Muscle layer of duodenum (tissue), 2 donors: Measurements from ENCODE around the gene HMX1.

Experiments used
- H3K27ac ChIP-seq: one replicate; pipeline ENCODE4 v1.7.0; 2013; ENCODE audit warnings: mild to moderate bottlenecking, low read length
- H3K27me3 ChIP-seq: one replicate; pipeline ENCODE4 v1.7.0; 2013; ENCODE audit warnings: low read depth, mild to moderate bottlenecking, control low read depth, low read length
- H3K36me3 ChIP-seq, 2 donors: one replicate each; pipeline ENCODE4 v1.7.0; 2013; ENCODE audit warnings: low read length in 2 of 2, control low read depth in 1 of 2, mild to moderate bottlenecking in 1 of 2; ENCODE audit not compliant: insufficient read depth in 2 of 2, control insufficient read depth in 1 of 2
- H3K4me1 ChIP-seq, 2 donors: one replicate each; pipeline ENCODE4 v1.7.0; 2013; ENCODE audit warnings: low read length in 2 of 2, mild to moderate bottlenecking in 2 of 2, control low read depth in 1 of 2, moderate library complexity in 1 of 2; ENCODE audit not compliant: insufficient read depth in 2 of 2, control insufficient read depth in 1 of 2
- H3K4me3 ChIP-seq, 2 donors: one replicate each; pipeline ENCODE4 v1.7.0; 2013; ENCODE audit warnings: low read length in 2 of 2, low read depth in 1 of 2, mild to moderate bottlenecking in 1 of 2
- H3K9me3 ChIP-seq, 2 donors: one replicate each; pipeline ENCODE4 v1.7.0; 2013; ENCODE audit warnings: low read length in 2 of 2, control low read depth in 1 of 2, mild to moderate bottlenecking in 1 of 2; ENCODE audit not compliant: control insufficient read depth in 1 of 2
- donor health status: healthy.

The HMX1 gene

DNA sequence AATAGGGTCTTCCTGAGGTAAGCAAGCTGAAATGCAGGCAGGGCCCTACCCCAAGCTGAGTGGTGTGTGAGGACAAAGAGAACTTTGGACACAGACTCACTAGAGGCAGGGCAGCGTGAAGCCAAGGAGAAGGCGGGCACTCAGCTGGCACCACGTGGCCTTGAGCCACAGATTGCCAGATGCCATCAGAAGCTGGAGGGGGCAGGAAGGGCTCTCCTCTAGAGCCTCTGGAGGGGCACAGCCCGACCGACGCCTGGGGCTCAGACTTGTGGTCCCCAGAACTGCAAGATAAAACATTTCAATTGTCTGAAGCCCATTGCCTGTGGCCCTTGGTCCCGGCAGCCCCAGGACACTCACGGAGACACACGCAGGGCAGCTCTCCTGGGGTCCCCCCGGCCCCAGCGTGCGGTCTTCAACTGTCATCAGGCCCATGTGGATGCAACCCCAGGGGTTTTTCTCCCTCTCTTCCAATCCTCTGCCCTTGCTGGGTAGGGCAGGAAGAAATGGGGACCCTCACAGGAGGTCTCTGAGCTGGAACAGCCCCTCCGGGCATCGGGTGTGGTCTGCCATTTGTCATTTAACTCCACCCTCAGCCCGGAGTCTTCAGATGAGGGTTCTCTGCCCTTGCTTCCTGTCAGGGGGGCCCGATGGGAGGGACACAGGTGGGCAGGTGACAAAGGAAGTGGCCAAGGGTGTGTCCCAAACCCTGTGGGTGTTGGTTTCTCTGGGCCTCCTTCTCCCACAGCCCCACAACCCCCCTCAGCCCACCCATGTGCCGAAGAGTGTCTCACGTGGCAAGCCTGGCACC lies 22.2 kb downstream of the HMX1 start:
- Histone ChIP-seq H3K36me3 (no peaks in the 10 kb centered on the region), H3K4me1 (no peaks in the 10 kb centered on the region), H3K27me3 (peaks cover 6% of the 10 kb centered on the region), H3K27ac (no peak overlapping the region), H3K4me3 (no peak overlapping the region), H3K9me3 (peaks cover 4 to 8% of the 10 kb centered on the region in 2 donors)

- Histone ChIP-seq H3K36me3 (no peaks in the 10 kb centered on the region), H3K27me3 (peaks cover 6% of the 10 kb centered on the region), H3K27ac (no peak overlapping the region), H3K4me3 (no peak overlapping the region), H3K9me3 (peaks cover 8 to 13% of the 10 kb centered on the region in 2 donors), H3K4me1 (no peaks in the 10 kb centered on the region)
These were observed 23.0 kb downstream of the HMX1 start for GRCh38 chr4:8848507-8849265.

- Histone ChIP-seq H3K9me3 (peaks cover 3 to 11% of the 10 kb centered on the region in 2 donors), H3K27me3 (peaks cover 6% of the 10 kb centered on the region), H3K4me1 (no peaks in the 10 kb centered on the region), H3K36me3 (no peaks in the 10 kb centered on the region), H3K27ac (no peak overlapping the region), H3K4me3 (no peak overlapping the region)
These were observed 23.9 kb downstream of the HMX1 start for GRCh38 chr4:8847764-8848163.

GRCh38 chr4:8847331-8847730 lies 24.3 kb downstream of the HMX1 start:
- Histone ChIP-seq H3K4me3 (no peak overlapping the region), H3K27me3 (peaks cover 6% of the 10 kb centered on the region), H3K9me3 (peaks cover 3 to 9% of the 10 kb centered on the region in 2 donors), H3K27ac (no peak overlapping the region), H3K4me1 (no peaks in the 10 kb centered on the region), H3K36me3 (no peaks in the 10 kb centered on the region)

GRCh38 chr4:8846826-8847225 lies 24.8 kb downstream of the HMX1 start:
- no peaks in the 10 kb centered on the region for H3K36me3 ChIP-seq
- H3K9me3 ChIP-seq = peaks cover 3 to 9% of the 10 kb centered on the region in 2 donors
- no peaks in the 10 kb centered on the region for H3K4me1 ChIP-seq
- H3K27me3 ChIP-seq = peaks cover 6% of the 10 kb centered on the region
- no peak overlapping the region for H3K4me3 ChIP-seq
- H3K27ac ChIP-seq = no peak overlapping the region

DNA sequence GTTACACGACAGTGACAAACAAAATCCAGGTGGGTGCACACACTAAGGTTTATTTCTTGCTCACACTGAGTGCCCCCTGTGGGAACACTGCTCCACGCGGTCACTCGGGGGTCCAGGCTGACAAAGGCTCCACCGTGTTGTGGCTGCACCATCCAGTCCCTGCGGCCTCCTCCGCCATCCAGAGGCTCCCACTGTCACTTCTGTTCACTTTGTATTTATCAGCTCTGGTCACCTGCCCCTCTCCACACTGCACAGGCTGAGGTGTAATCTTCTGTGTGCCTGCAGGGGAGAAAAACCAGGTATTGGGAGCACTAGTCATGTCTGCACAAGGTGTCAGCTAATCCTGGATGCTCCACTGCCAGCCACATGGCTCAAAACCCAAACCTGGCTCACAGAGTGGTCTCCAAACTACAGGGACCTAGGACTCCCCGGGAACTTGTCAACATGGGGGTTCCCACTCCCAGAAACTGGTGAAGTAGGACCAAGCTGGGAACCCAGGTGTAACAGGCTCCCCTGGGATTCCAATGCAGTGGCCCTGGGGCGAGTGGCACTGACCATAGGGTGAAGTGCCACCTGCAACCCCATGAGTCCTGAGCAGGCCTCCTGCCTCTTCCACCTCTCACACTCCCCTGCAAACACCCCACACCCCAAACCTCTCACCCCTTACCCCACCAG lies 25.5 kb downstream of the HMX1 start:
- Histone ChIP-seq H3K9me3 (peaks cover 3 to 9% of the 10 kb centered on the region in 2 donors), H3K27ac (no peak overlapping the region), H3K4me1 (no peaks in the 10 kb centered on the region), H3K36me3 (no peaks in the 10 kb centered on the region), H3K4me3 (no peak overlapping the region), H3K27me3 (peaks cover 6% of the 10 kb centered on the region)

- H3K27ac ChIP-seq = no peak overlapping the region
- H3K36me3 ChIP-seq = no peaks in the 10 kb centered on the region
- no peak overlapping the region for H3K4me3 ChIP-seq
- H3K27me3 ChIP-seq = peaks cover 6% of the 10 kb centered on the region
- H3K9me3 ChIP-seq = peaks cover 3 to 9% of the 10 kb centered on the region in 2 donors
- H3K4me1 ChIP-seq = no peaks in the 10 kb centered on the region
These were observed 26.5 kb downstream of the HMX1 start for GRCh38 chr4:8844976-8845690.

- no peaks in the 10 kb centered on the region for H3K4me1 ChIP-seq
- H3K27ac ChIP-seq = no peak overlapping the region
- no peaks in the 10 kb centered on the region for H3K36me3 ChIP-seq
- H3K27me3 ChIP-seq = peaks cover 6% of the 10 kb centered on the region
- H3K4me3 ChIP-seq = no peak overlapping the region
- peaks cover 3 to 9% of the 10 kb centered on the region in 2 donors for H3K9me3 ChIP-seq
These were observed 28.0 kb downstream of the HMX1 start for GRCh38 chr4:8843597-8843996.

DNA sequence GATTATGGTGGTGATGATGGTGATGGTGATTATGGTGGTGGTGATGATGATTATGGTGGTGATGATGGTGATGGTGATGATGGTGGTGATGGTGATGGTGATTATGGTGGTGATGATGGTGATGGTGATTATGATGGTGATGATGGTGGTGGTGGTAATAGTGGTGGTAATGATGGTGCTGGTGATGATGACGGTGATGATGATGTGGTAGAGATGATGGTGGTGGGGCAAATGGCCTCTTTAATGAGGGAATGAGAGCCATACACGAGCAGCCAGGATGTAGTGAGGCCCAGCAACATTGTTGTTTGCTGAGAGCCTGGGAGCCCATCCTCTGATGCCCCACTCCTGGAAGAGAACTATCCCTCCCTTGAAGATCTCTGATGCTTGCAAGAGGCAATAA lies 29.0 kb downstream of the HMX1 start:
- Histone ChIP-seq H3K4me3 (no peak overlapping the region), H3K36me3 (no peaks in the 10 kb centered on the region), H3K27me3 (peaks cover 6% of the 10 kb centered on the region), H3K9me3 (peaks cover 3 to 9% of the 10 kb centered on the region in 2 donors), H3K4me1 (no peaks in the 10 kb centered on the region), H3K27ac (no peak overlapping the region)

DNA sequence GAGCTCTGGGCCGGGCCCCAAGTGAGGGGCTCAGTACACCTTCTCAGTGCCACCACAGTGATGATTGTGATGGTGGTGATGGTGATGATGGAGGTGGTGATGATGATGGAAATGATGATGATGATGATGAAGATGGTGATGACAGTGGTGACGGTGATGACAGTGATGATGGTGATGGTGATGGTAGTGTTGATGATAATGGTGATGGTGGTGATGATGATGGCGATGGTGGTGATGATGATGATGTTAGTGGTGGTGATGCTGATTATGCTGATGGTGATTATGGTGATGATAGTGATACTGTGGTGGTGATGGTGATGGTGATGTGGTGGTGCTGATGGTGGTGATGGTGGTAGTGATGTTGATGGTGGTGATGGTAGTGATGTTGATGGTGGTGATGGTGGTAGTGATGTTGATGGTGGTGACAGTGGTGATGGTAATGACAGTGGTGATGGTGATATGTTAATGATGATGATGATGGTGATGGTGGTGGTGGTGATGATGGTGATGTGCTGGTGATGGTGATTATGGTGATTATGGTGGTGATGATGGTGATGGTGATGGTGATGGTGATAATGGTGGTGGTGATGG lies 29.9 kb downstream of the HMX1 start:
- Histone ChIP-seq H3K4me3 (no peak overlapping the region), H3K4me1 (no peaks in the 10 kb centered on the region), H3K9me3 (peaks cover 3 to 9% of the 10 kb centered on the region in 2 donors), H3K36me3 (no peaks in the 10 kb centered on the region), H3K27ac (no peak overlapping the region), H3K27me3 (peaks cover 6% of the 10 kb centered on the region)
